Measurements from ENCODE around the gene PARM1. TPM values are rescaled to one million over a fixed set of nuclear protein-coding genes. Genes with fewer than 3 reads are reported as not detected.

The PARM1 gene
- total and polyA plus RNA-seq, 2 donors (not counting 1 experiment from before 2014, with no cell fraction given), result 7.8 to 10.4 TPM

- Mint-ChIP-seq H3K4me3 (no peak overlapping the region), H3K27ac (no peak overlapping the region), H3K4me1 (peaks cover 19% of the 10 kb centered on the region), H3K9me3 (ENCODE audit: insufficient read depth) (peaks cover 6% of the 10 kb centered on the region), H3K27me3 (no peaks in the 10 kb centered on the region)
- TF ChIP-seq CTCF (IDR thresholded peaks at IDR 0.05), result no peak
- no peak for TF ChIP-seq EZH2 (IDR thresholded peaks at IDR 0.05; ENCODE audit: borderline replicate concordance, insufficient read depth, low read depth, low read length, poor library complexity, severe bottlenecking)
- no peak overlapping the region for H2AFZ ChIP-seq (ENCODE audit: insufficient read depth, low read depth, low read length, poor library complexity, severe bottlenecking)
- WGBS (ENCODE audit: insufficient coverage), result no CpG with 5 or more reads among the region's 4 CpGs
- H3K27ac ChIP-seq (ENCODE audit: low read length in 2 of 2), result no peak overlapping the region
- H3K9me3 ChIP-seq (ENCODE audit: control extremely low read depth in 1 of 3, control insufficient read depth in 2 of 3, insufficient read depth in 1 of 3, low read length in 2 of 3), result no peaks in the 10 kb centered on the region
- H3K79me2 ChIP-seq (ENCODE audit: control insufficient read depth, insufficient read depth, low read length), result no peaks in the 10 kb centered on the region
- H3K4me2 ChIP-seq (replicated peaks; ENCODE audit: low read depth, low read length, poor library complexity, severe bottlenecking), result no peak overlapping the region
- ChIA-PET CTCF (no interaction called here), POLR2A (no interaction called here)
- DNase-seq, result no peak
- H3K4me1 ChIP-seq (ENCODE audit: control insufficient read depth in 2 of 2, insufficient read depth in 2 of 2, low read length in 2 of 2), result peaks cover 13 to 18% of the 10 kb centered on the region in 2 donors
- intact Hi-C loops (cut with micrococcal nuclease), result no loop called here
- H3K9ac ChIP-seq (ENCODE audit: low read length), result no peak overlapping the region
- H3K36me3 ChIP-seq (replicated peaks in 1 of 2; ENCODE audit: control extremely low read depth in 1 of 2, control insufficient read depth in 1 of 2, extremely low read depth in 1 of 2, insufficient read depth in 2 of 2, low read length in 1 of 2), result no peaks in the 10 kb centered on the region
- H3K4me3 ChIP-seq (ENCODE audit: control extremely low read depth in 1 of 5, extremely low read depth in 1 of 5, insufficient read depth in 1 of 5, low read depth in 2 of 5, low read length in 4 of 5), result no peak overlapping the region
- no peaks in the 10 kb centered on the region for H4K20me1 ChIP-seq (ENCODE audit: control insufficient read depth, insufficient read depth, low read length, poor library complexity, severe bottlenecking)
- no peak for ATAC-seq (ENCODE audit: low read depth)
- no peaks in the 10 kb centered on the region for H3K27me3 ChIP-seq (replicated peaks in 1 of 4; ENCODE audit: control extremely low read depth in 1 of 4, control insufficient read depth in 3 of 4, insufficient read depth in 4 of 4, low read length in 3 of 4)
Measured at GRCh38 chr4:75071317-75071716, 138.4 kb downstream of the PARM1 start.

GRCh38 chr4:75080888-75081287 is 148.0 kb downstream of the PARM1 start:
- intact Hi-C loops (cut with micrococcal nuclease), result no loop called here
- TF ChIP-seq CTCF (IDR thresholded peaks at IDR 0.05) (no peak), EZH2 (IDR thresholded peaks at IDR 0.05; ENCODE audit: borderline replicate concordance, insufficient read depth, low read depth, low read length, poor library complexity, severe bottlenecking) (no peak)
- no peak for ATAC-seq (ENCODE audit: low read depth)
- Histone ChIP-seq H4K20me1 (ENCODE audit: control insufficient read depth, insufficient read depth, low read length, poor library complexity, severe bottlenecking) (no peaks in the 10 kb centered on the region), H3K4me1 (ENCODE audit: control insufficient read depth in 2 of 2, insufficient read depth in 2 of 2, low read length in 2 of 2) (no peaks in the 10 kb centered on the region), H3K9ac (ENCODE audit: low read length) (no peak overlapping the region), H3K27me3 (replicated peaks in 1 of 4; ENCODE audit: control extremely low read depth in 1 of 4, control insufficient read depth in 3 of 4, insufficient read depth in 4 of 4, low read length in 3 of 4) (peaks cover 0 to 3% (median under 1%) of the 10 kb centered on the region in 4 experiments), H3K4me3 (ENCODE audit: control extremely low read depth in 1 of 5, extremely low read depth in 1 of 5, insufficient read depth in 1 of 5, low read depth in 2 of 5, low read length in 4 of 5) (no peak overlapping the region), H3K27ac (ENCODE audit: low read length in 2 of 2) (no peak overlapping the region), H2AFZ (ENCODE audit: insufficient read depth, low read depth, low read length, poor library complexity, severe bottlenecking) (no peak overlapping the region), H3K36me3 (replicated peaks in 1 of 2; ENCODE audit: control extremely low read depth in 1 of 2, control insufficient read depth in 1 of 2, extremely low read depth in 1 of 2, insufficient read depth in 2 of 2, low read length in 1 of 2) (no peaks in the 10 kb centered on the region), H3K4me2 (replicated peaks; ENCODE audit: low read depth, low read length, poor library complexity, severe bottlenecking) (no peak overlapping the region), H3K9me3 (ENCODE audit: control extremely low read depth in 1 of 3, control insufficient read depth in 2 of 3, insufficient read depth in 1 of 3, low read length in 2 of 3) (peaks cover 0 to 4% (median 1%) of the 10 kb centered on the region in 3 donors), H3K79me2 (ENCODE audit: control insufficient read depth, insufficient read depth, low read length) (no peaks in the 10 kb centered on the region)
- no peak for DNase-seq
- WGBS (ENCODE audit: insufficient coverage), result no CpG with 5 or more reads among the region's 2 CpGs
- CTCF ChIA-PET, result interaction anchor here (1.0 kb wide), 1 partner anchor 77 kb away, joined by 3 read pairs; no protein-coding TSS in a partner anchor
- POLR2A ChIA-PET, result no interaction called here
- H3K4me1 Mint-ChIP-seq, result peaks cover 5% of the 10 kb centered on the region
- peaks cover 7% of the 10 kb centered on the region for H3K27me3 Mint-ChIP-seq
- H3K27ac Mint-ChIP-seq, result no peak overlapping the region
- peaks cover 2% of the 10 kb centered on the region for H3K9me3 Mint-ChIP-seq (ENCODE audit: insufficient read depth)
- H3K4me3 Mint-ChIP-seq, result no peak overlapping the region
